Measurements from ENCODE around the gene PCNX2.

Gene PCNX2

GRCh38 chr1:233320023-233320422, 24.5 kb upstream of the PCNX2 start:
- DNase-seq (ENCODE audit: low read depth in 2 of 2, low spot score in 1 of 2) = no peak

GRCh38 chr1:233319272-233319671, 23.7 kb upstream of the PCNX2 start:
- DNase-seq (ENCODE audit: low read depth in 2 of 2, low spot score in 1 of 2) = no peak

- DNase-seq (ENCODE audit: low read depth in 2 of 2, low spot score in 1 of 2) = no peak
These were observed 20.9 kb upstream of the PCNX2 start for GRCh38 chr1:233316473-233316872.

DNA sequence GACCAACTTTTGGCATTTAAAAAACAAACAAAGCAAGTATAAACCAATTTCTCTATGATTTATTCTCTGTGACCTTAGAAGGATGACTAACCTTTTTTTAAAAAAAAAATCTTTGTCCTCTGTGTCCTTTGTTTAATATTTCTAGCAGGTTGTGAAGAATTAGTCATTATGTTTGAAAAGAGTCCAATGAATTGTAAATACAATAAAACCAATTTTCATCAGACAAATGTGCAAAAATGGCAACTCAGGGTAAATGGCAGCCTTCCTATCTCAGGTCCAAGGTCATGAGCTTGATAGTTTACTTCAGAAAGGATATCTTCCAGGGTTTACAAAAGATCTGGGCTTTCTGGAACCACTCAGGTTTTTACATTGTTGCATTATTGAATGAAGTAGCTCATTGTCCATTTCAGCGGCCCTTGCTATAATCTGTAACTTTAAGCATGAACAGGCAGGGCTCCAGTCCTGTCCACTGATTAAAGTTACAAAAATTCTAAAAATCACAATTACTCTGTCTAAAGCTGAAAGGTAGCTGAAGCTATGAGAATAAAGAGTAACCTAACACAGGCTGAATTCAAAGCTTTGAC, 20.3 kb upstream of the PCNX2 start:
- DNase-seq (ENCODE audit: low read depth in 2 of 2, low spot score in 1 of 2) = no peak

DNA sequence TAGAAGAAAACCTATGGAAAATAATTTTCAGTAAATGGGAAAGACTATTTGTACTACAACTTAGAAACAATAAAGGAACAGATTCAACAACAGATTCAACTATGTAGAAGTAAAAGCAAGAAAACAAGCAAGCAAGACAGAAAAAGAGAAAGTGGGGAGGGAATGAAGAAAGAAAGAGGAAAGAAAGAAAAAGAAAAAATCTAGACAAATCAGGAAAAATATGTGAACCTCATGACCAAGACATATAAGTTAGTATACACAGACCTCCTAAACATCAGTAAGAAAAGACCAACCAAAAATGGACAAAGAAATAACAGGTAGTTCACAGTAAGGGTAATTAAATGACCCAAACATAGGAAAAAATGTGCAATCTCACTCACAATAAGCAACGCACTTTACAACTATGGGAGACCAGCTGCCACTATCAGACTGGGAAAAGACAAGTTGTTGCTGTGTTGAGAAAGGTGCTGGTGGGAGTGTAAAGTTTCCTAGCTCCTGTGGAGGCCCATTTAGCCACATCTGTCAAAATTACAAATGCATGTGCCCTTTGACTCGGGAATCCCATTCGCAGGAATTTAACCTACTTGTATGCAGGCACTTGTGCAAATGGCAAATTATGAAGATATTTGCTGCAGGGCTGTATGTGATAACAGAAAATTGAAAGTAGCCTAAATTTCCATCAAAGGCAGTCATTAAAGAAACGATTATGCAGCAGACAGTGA, 18.1 kb upstream of the PCNX2 start:
- DNase-seq (ENCODE audit: low read depth in 2 of 2, low spot score in 1 of 2) = no peak

DNA sequence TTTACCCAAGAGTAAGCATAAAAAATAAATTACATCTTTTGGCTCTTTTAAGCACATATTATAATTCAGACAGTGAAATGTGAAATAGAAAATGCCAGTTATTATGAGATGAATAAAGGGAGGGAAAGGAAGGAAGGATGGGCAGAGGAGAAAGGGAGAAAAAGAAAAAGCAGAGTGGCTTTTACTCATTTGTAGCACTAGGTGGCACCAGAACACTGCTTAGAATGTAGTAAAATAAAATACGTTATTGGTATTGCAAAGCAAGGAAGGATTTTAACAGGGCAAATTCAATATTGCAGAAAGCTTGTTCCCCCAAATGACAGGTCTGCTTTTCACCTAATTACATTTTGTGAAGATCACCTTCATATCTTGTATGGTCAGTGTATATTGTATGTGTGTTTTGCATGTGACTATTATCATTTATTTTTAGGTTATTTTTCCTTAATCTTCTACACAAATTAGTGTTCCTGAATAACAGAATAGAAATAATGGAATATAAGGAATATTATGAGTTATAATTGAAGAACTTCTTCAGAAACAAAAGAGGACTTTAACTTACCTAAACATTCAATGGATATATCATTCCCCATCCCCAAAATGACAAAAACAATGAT, 9.1 kb upstream of the PCNX2 start:
- DNase-seq (ENCODE audit: low read depth in 2 of 2, low spot score in 1 of 2) = no peak

- DNase-seq (ENCODE audit: low read depth in 2 of 2, low spot score in 1 of 2) = no peak
These were observed 4.8 kb upstream of the PCNX2 start for GRCh38 chr1:233300326-233300725.

- no peak for DNase-seq (ENCODE audit: low read depth in 2 of 2, low spot score in 1 of 2)
These were observed 3.9 kb upstream of the PCNX2 start for GRCh38 chr1:233299450-233299849.

DNA sequence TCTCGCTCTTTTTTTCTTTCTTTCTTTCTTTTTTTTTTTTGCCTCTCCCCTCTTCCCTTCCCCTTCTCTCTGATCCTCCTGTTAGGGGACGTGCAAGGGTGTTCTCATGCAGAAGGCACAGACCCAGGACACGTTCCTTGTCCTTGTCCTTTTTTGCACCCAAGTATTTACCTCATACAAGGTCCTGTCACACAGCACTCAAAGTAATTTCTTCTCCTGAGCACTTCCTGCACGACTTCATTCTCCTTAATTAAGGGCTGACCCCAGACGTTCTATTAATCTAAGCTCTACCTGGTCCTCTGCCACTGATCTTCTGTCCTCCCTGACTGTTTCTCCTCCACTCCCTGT, 424 bp upstream of the PCNX2 start:
- no peak for DNase-seq (ENCODE audit: low read depth in 2 of 2, low spot score in 1 of 2)

DNA sequence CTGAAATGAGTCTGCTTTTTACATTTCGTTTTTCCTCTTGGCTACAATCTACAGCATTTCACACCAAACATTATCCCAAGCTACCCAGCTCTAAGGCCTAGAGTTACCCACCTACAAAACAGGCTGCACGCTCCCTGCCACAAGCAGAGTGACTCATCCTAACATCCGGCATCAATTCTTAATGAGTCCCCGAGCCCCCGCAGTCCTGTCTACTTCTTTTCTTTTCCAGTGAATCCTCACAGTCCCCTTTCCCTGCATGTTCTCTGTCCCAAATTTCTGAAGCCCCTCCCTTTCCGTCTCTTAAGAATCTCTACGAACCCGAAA, 650 bp downstream of the PCNX2 start:
- DNase-seq (ENCODE audit: low read depth in 2 of 2, low spot score in 1 of 2) = peak in 1 of 2 donors; percentile 9

GRCh38 chr1:233293556-233294446, 1.7 kb downstream of the PCNX2 start:
- DNase-seq (ENCODE audit: low read depth in 2 of 2, low spot score in 1 of 2) = no peak

GRCh38 chr1:233290396-233291034, 5.0 kb downstream of the PCNX2 start:
- no peak for DNase-seq (ENCODE audit: low read depth in 2 of 2, low spot score in 1 of 2)

- DNase-seq (ENCODE audit: low read depth in 2 of 2, low spot score in 1 of 2) = no peak
These were observed 5.8 kb downstream of the PCNX2 start for GRCh38 chr1:233289676-233290075.

GRCh38 chr1:233282582-233282886, 13.0 kb downstream of the PCNX2 start:
- DNase-seq (ENCODE audit: low read depth in 2 of 2, low spot score in 1 of 2) = no peak

GRCh38 chr1:233281711-233282581, 13.6 kb downstream of the PCNX2 start:
- no peak for DNase-seq (ENCODE audit: low read depth in 2 of 2, low spot score in 1 of 2)

DNA sequence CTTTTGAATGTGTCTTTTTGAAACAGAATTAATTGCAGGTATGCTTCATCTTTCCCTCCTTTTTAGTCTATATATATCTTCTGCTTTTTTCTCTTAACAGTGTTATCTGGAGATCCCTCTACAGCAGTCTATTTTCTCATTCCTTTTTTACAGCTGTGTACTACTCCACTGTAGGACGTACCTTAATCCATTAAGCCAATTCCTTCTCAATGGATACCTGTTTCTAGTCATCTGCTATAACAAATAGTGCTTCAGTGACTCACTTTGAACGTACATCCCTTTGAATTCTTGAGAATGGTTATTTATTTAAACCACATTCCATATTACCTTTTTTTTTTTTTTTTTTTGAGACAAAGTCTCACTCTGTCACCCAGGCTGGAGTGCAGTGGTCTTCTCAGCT, 15.6 kb downstream of the PCNX2 start:
- DNase-seq (ENCODE audit: low read depth in 2 of 2, low spot score in 1 of 2) = no peak

DNA sequence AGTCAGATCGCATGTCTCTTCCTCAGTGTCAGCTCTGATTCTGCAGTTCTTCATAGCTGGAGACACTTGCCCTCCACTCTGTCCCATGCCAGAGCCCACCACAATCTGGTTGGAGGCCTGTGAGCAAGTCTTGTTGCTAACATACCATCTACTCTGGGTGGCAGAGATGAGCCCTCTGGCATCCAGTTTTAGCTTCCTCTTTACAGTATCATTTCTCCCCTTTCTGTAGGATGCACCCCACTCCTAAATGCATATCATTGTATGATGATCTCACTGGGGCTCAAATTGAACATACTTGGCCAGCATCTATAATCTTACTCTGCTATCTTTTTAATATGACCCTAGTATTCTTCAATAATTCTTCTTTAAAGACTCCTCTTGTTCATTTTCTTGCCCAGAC, 16.9 kb downstream of the PCNX2 start:
- no peak for DNase-seq (ENCODE audit: low read depth in 2 of 2, low spot score in 1 of 2)

- no peak for DNase-seq (ENCODE audit: low read depth in 2 of 2, low spot score in 1 of 2)
These were observed 17.6 kb downstream of the PCNX2 start for GRCh38 chr1:233277637-233278606.

GRCh38 chr1:233269656-233270055, 25.9 kb downstream of the PCNX2 start:
- no peak for DNase-seq (ENCODE audit: low read depth in 2 of 2, low spot score in 1 of 2)

All from stimulated activated CD8-positive, alpha-beta memory T cell treated with anti-CD3 and anti-CD28 coated beads, Interleukin-4, amount 100 ng/mL, for 1 hour (primary cell).